ENCODE measurements around the gene LRCH3. TPM values are rescaled to one million over a fixed set of nuclear protein-coding genes. Genes with fewer than 3 reads are reported as not detected.

Gene LRCH3
- total and polyA plus RNA-seq, 12 donors, result 7.4 to 54.9 (median 40.8) TPM

GRCh38 chr3:197782230-197782629 lies 8.8 kb upstream of the LRCH3 start:
- H3K9me3 ChIP-seq (replicated peaks in 1 of 3), result no peaks in the 10 kb centered on the region
- H3K27me3 ChIP-seq, result no peaks in the 10 kb centered on the region
- DNase-seq, result no peak
- H3K4me3 ChIP-seq, result no peak overlapping the region
- WGBS, 4 donors, result 79 to 82% (median 81%) methylated on average over 4 of the region's 4 CpGs
- H3K27ac ChIP-seq, result no peak overlapping the region
- peaks cover 0 to 44% of the 10 kb centered on the region in 2 donors for H3K36me3 ChIP-seq (replicated peaks in 1 of 2)
- H3K4me1 ChIP-seq (replicated peaks in 1 of 2), result no peaks in the 10 kb centered on the region
- TF ChIP-seq POLR2A (IDR thresholded peaks at IDR 0.05), result no peak
- TF ChIP-seq, protein P1, sequence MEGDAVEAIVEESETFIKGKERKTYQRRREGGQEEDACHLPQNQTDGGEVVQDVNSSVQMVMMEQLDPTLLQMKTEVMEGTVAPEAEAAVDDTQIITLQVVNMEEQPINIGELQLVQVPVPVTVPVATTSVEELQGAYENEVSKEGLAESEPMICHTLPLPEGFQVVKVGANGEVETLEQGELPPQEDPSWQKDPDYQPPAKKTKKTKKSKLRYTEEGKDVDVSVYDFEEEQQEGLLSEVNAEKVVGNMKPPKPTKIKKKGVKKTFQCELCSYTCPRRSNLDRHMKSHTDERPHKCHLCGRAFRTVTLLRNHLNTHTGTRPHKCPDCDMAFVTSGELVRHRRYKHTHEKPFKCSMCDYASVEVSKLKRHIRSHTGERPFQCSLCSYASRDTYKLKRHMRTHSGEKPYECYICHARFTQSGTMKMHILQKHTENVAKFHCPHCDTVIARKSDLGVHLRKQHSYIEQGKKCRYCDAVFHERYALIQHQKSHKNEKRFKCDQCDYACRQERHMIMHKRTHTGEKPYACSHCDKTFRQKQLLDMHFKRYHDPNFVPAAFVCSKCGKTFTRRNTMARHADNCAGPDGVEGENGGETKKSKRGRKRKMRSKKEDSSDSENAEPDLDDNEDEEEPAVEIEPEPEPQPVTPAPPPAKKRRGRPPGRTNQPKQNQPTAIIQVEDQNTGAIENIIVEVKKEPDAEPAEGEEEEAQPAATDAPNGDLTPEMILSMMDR (IDR thresholded peaks at IDR 0.05), result no peak
- intact Hi-C loops (cut with DNase I), result no loop called here

DNA sequence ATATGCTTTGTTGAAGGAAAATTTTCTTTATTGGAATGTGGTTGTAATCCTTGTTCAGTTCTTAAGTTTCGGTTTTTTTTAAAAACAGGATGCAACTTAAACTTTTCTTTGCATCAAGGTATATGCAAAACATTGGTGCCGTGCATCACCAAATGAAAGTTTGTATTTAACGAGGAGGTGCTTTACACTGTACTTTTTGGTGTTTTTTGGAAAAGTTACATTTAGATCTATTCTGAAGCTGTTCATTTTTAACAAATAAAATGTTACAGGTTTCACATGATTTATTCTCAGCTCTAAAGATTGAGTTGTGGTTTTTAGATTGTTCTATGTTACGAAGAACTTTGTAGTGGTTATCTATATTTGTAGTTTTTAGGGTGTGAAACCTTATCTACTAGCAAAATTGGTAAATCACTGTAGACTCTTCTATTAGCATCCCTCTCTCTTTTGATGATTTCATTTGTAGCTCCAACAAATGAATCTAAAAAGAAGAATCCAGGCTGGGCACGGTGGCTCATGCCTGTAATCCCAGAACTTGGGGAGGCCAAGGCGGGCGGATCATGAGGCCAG lies 7.0 kb upstream of the LRCH3 start:
- H3K4me1 ChIP-seq (replicated peaks in 1 of 2), result no peaks in the 10 kb centered on the region
- H3K9me3 ChIP-seq (replicated peaks in 1 of 3), result no peaks in the 10 kb centered on the region
- no peak overlapping the region for H3K27ac ChIP-seq
- intact Hi-C loops (cut with DNase I), result no loop called here
- H3K36me3 ChIP-seq (replicated peaks in 1 of 2), result peaks cover 0 to 25% of the 10 kb centered on the region in 2 donors
- H3K4me3 ChIP-seq, result no peak overlapping the region
- WGBS, 4 donors, result 95 to 97% (median 96%) methylated on average over 7 of the region's 7 CpGs
- no peaks in the 10 kb centered on the region for H3K27me3 ChIP-seq
- DNase-seq, result no peak
- TF ChIP-seq, protein P1 (IDR thresholded peaks at IDR 0.05), result no peak

- TF ChIP-seq, protein P1 (IDR thresholded peaks at IDR 0.05), result no peak
- TF ChIP-seq POLR2A (IDR thresholded peaks at IDR 0.05), result no peak
- H3K9me3 ChIP-seq (replicated peaks in 1 of 3), result no peaks in the 10 kb centered on the region
- DNase-seq, result no peak
- H3K36me3 ChIP-seq (replicated peaks in 1 of 2), result peaks cover 0 to 12% of the 10 kb centered on the region in 2 donors
- no peaks in the 10 kb centered on the region for H3K27me3 ChIP-seq
- 74 to 93% (median 84%) methylated on average over 1 of the region's 1 CpG for WGBS, 4 donors
- no peak overlapping the region for H3K27ac ChIP-seq
- peaks cover 0 to 5% of the 10 kb centered on the region in 2 donors for H3K4me1 ChIP-seq (replicated peaks in 1 of 2)
- intact Hi-C loops (cut with DNase I), result no loop called here
- no peak overlapping the region for H3K4me3 ChIP-seq
Measured at GRCh38 chr3:197787412-197787811, 3.6 kb upstream of the LRCH3 start.

DNA sequence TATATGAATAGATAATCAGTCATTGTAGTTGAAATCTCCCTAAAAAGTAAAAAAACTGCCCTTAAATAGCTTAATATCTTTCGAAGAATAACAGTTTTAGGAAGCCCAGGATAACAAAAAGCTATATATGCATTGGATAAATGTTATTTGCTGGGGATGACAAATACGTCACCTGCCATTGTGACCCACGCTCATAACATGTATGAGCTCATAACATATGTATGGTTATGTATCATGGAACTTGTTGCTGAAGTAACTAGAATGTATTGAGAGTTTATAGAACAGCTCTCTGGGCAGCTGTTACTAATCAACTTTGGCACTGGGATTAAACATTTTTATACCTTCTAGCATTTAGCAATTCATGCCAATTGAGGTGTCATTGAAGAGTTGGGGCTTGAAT lies 1.7 kb upstream of the LRCH3 start:
- peaks cover 0 to 6% of the 10 kb centered on the region in 2 donors for H3K36me3 ChIP-seq (replicated peaks in 1 of 2)
- DNase-seq, result no peak
- TF ChIP-seq, protein P1 (IDR thresholded peaks at IDR 0.05), result no peak
- no peak for TF ChIP-seq POLR2A (IDR thresholded peaks at IDR 0.05)
- no peaks in the 10 kb centered on the region for H3K9me3 ChIP-seq (replicated peaks in 1 of 3)
- H3K4me1 ChIP-seq (replicated peaks in 1 of 2), result peaks cover 11 to 24% of the 10 kb centered on the region in 2 donors
- WGBS, 4 donors, result 91 to 96% (median 93%) methylated on average over 3 of the region's 3 CpGs
- no peak overlapping the region for H3K27ac ChIP-seq
- intact Hi-C loops (cut with DNase I), result no loop called here
- H3K27me3 ChIP-seq, result no peaks in the 10 kb centered on the region
- H3K4me3 ChIP-seq, result no peak overlapping the region
